ENCODE measurements around the gene DPP6.

The DPP6 gene

DNA sequence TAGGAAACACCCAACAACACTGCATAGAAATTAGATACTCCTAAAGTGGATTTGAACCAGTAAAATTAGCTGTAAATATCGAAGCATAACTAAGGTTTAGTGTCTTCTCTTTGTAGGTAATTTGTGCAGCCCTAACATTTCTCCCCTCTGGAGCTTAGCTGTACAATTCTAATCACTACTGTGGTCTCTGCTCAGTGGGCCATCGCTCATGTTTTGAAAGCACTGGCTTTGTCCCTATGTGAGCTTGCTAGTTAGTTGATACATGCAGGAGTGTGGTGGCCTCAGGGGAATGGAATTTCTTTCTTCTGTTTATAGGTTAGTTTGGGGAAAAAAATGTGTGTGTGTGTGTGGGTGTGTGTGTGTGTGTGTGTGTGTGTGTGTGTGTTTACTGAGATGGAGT lies 373.1 kb downstream of the DPP6 start:
- no peak overlapping the region for H3K27ac ChIP-seq
- TF ChIP-seq, protein P1, sequence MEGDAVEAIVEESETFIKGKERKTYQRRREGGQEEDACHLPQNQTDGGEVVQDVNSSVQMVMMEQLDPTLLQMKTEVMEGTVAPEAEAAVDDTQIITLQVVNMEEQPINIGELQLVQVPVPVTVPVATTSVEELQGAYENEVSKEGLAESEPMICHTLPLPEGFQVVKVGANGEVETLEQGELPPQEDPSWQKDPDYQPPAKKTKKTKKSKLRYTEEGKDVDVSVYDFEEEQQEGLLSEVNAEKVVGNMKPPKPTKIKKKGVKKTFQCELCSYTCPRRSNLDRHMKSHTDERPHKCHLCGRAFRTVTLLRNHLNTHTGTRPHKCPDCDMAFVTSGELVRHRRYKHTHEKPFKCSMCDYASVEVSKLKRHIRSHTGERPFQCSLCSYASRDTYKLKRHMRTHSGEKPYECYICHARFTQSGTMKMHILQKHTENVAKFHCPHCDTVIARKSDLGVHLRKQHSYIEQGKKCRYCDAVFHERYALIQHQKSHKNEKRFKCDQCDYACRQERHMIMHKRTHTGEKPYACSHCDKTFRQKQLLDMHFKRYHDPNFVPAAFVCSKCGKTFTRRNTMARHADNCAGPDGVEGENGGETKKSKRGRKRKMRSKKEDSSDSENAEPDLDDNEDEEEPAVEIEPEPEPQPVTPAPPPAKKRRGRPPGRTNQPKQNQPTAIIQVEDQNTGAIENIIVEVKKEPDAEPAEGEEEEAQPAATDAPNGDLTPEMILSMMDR (conservative IDR thresholded peaks at IDR 0.05), result no peak

DNA sequence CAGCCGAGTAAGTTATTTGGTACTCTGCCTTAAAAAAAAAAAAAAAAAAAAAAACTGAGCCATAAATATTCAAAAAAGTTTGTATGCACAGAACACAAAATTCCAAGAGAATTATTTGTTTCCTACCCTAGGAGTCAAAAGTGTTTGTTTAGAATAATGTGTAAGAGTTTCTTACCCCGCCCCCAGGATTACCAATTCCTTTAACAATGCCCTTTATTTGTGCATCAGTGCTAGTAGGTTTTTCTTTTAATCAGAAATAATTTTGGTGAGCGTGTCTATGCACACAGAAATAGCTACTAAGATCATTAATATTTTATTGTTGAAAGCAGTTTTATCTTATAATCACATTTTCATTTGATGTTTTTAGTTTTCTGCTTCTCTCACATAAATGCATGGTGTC lies 374.6 kb downstream of the DPP6 start:
- no peak overlapping the region for H3K27ac ChIP-seq
- TF ChIP-seq, protein P1 (conservative IDR thresholded peaks at IDR 0.05), result no peak

DNA sequence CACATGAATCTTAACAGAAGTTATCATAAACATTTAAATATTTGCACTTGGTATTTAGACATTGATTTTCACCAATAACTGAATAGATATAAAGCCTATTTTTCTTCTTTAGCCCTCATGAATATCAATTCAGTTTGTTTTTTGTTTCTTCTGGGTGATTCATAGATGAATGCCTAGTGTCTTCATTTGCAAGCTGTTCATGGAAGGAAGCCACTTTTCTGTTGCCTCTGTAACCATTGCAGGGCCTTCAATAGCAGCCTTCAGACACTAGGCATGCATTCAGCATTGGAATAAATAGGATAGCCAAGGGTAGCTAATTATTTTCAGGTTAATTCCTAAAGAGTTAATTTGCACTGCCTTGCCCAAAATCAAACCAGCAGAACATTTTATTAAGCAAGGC lies 375.3 kb downstream of the DPP6 start:
- TF ChIP-seq, protein P1 (conservative IDR thresholded peaks at IDR 0.05), result no peak
- no peak overlapping the region for H3K27ac ChIP-seq

DNA sequence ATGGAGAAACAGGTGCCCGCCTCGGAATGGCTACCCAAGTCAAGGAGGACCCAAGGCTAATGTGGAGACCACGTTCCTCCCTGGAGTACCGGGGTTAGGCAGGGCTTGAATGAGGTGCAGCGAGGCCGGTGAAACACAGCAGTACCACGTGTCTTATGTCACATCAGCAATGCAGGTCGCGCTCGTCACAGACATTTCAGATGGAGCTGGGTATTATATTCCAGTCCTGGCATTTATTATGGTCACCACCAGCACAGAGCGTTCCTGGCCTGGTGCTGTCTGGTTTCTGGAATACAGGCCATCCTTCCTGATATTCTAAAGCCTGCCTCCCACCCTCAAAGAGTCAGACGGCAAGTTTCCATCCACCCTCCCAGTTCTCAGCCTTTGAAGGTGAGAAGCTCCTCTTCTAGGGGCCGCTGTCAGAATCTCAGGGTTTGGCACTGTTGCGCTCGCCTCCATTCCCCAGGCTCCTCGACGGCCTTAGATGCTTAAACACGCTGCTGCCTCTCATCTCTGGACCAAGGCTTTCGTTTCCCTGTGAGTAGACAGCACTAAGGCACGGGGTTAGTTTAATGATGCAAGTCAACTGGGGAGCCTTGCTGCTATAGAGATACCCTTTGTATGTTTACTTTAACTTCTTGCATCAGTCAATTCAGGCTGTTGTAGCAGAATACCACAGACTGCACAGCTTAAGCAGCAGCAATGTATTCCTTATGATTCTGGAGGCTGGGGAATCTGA lies 377.6 kb downstream of the DPP6 start:
- TF ChIP-seq, protein P1 (conservative IDR thresholded peaks at IDR 0.05), result no peak
- H3K27ac ChIP-seq, result no peak overlapping the region

DNA sequence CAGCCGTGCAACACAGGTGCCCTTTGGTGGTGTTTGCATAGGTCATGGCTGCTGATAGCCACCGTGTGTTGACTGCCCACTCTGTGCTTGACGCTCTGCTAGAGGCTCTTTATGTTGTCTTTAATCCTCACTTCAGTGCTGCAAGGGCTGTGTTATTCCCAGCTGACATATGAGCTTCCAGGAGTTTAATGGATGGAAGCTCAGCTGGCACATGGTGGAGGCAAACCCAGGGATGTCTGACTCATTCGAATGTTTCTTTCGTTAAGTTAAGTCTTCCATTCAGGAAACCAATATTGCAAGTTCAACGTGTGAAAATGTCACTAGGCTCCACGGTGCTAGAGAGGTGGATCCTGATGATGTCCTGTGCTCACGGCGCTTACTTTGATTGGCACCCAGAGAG lies 378.4 kb downstream of the DPP6 start:
- TF ChIP-seq, protein P1 (conservative IDR thresholded peaks at IDR 0.05), result no peak
- no peak overlapping the region for H3K27ac ChIP-seq

DNA sequence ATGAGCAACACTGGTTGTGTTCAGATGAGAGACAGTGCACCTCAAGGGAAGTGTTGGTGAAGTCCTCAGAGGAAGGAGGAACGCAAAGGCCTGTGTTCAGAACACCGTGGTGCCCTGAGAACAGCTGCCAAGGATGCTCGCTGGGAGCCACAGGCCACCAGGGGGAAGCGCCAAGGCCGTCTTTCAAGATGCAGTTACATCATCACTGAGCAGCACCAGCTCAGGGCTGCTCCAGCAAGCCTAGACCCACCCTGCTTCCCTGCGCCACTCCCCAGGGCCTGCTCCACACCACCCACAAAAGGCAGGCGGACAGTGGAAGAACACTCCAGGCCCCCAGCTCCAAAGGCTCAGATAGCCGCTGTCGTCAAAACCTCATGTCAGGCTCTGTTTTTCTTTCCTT lies 378.8 kb downstream of the DPP6 start:
- H3K27ac ChIP-seq, result no peak overlapping the region
- TF ChIP-seq, protein P1 (conservative IDR thresholded peaks at IDR 0.05), result no peak

DNA sequence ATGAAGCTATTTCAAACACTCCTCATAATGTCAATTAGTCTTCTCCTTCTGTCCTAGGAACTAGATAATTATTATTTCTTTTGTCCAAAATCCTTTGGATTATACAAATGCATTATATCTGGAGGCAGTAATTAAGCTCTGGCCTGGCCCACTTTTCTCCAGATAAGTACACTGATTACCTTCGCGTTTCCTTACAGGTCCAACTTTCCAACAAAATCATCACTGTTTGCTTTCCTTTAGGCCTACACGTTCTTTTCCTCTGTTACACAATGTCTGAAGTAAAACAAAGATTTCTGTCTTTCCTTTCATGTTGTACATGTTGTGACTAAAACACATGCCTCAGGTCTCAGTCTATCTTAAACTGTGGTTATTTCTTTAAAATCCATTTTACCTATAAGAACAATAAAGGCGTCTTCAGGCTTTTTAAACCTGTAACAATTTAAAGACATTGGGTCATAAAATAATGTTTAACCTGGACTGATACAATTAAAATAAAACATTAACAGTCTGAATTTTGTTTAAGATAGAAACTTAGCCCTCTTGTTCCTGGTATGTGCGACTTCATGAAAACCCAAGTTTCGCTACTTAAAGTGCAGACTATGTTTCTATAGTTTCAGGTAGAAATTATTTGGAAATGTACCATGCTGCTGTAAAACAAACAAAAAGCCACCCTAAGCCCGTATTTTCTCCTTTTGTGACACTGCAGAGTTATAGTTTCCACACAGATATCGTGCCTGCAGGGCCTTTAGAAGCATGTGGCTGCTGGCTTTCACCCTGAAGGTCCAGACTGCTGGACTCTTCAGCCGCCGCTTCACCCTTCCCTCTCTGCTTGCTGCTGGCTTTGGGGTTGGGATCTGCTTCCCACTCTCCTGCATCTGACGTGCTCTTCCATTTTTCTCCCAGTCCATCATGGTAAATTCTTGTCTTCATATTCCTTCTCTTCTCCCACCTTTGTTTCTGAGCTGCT lies 381.7 kb downstream of the DPP6 start:
- H3K27ac ChIP-seq, result peak overlapping the region; percentile 1; the same call in 1 of the 2 replicates
- TF ChIP-seq, protein P1 (conservative IDR thresholded peaks at IDR 0.05), result no peak

All from VCaP (cell line).